HCT116 (cell line): ENCODE data around the gene WDR5. TPM values are rescaled to one million over a fixed set of nuclear protein-coding genes. Genes with fewer than 3 reads are reported as not detected.
A peak's percentile ranks its signal among the peaks of the same experiment; 100 is the strongest.

ENCODE experiments used
- ATAC-seq: fragments of 200-7000 bp; cut with Tn5 transposase; 2 replicates; pipeline ENCODE4 v1.9.1; 2020; ENCODE audit warnings: mild to moderate bottlenecking, moderate library complexity
- BruUV-seq: library from RNA; stranded (reverse); fragments of 400-500 nt; replicated peaks from 2 replicates; lab custom pipeline; 2021; lab: Mats Ljungman, UMichigan
- CTCF ChIA-PET: fragments of 300-600 bp; sonication (Branson Sonifier 250); formaldehyde crosslinking; loops from one replicate; lab custom pipeline; 2021; ENCODE audit warnings: antibody characterized with exemption; lab: Charles Lee
- POLR2A ChIA-PET: fragments of 300-600, 350-600 bp; sonication (Branson Sonifier 250); formaldehyde crosslinking; loops from one replicate; lab custom pipeline; 2021; ENCODE audit warnings: antibody characterized with exemption; lab: Charles Lee
- RAD21 ChIA-PET, 2 experiments: fragments of 300-600 bp; sonication (Branson Sonifier 250); formaldehyde crosslinking; loops; one replicate each; lab custom pipeline; 2023; ENCODE audit warnings: low total read pairs in 2 of 2; ENCODE audit not compliant: uncharacterized antibody in 2 of 2, unreplicated experiment in 2 of 2, low non-redundant PET in 1 of 2; lab: Charles Lee
- DNase-seq: peaks from one replicate; pipeline ENCODE4 v3.0.0-alpha.2; 2010; ENCODE audit warnings: low read depth, low spot score
- H2AFZ ChIP-seq: fragments of 200-600 bp; shearing (Covaris generic), sonication (generic); 2 replicates; pipeline ENCODE4 v1.6.1; 2017; ENCODE audit warnings: low read depth, mixed run types, mixed read lengths, antibody characterized with exemption, low read length; ENCODE audit not compliant: poor library complexity, severe bottlenecking
- H3K27ac ChIP-seq: 2 replicates; pipeline ENCODE4 v1.5.1; 2012; ENCODE audit warnings: low read depth, low read length
- H3K27me3 ChIP-seq: fragments of 200-600 bp; sonication (generic); 2 replicates; pipeline ENCODE4 v1.6.1; 2016; ENCODE audit warnings: mixed run types, low read length, mixed read lengths; ENCODE audit not compliant: insufficient read depth
- H3K36me3 ChIP-seq, 2 experiments: fragments of 200-500 bp in 1 of 2; fragments of 200-600 bp in 1 of 2; sonication (Bioruptor generic) in 1 of 2; sonication (generic) in 1 of 2; 2 replicates each; pipeline versions ENCODE4 v1.5.1 to v1.6.1; 2014 to 2016; ENCODE audit warnings: low read length in 2 of 2, inconsistent platforms in 1 of 2, mixed read lengths in 1 of 2, mixed run types in 1 of 2; ENCODE audit not compliant: insufficient read depth in 2 of 2, control insufficient read depth in 1 of 2
- H3K4me1 ChIP-seq, 2 experiments: fragments of 200-600 bp in 1 of 2; sonication (generic) in 1 of 2; 2 replicates each; pipeline versions ENCODE4 v1.5.1 to v1.6.1; 2012 to 2017; ENCODE audit warnings: low read length in 2 of 2, inconsistent platforms in 1 of 2, mild to moderate bottlenecking in 1 of 2, mixed read lengths in 1 of 2, mixed run types in 1 of 2, moderate library complexity in 1 of 2; ENCODE audit not compliant: insufficient read depth in 2 of 2, control insufficient read depth in 1 of 2
- H3K4me2 ChIP-seq: fragments of 200-600 bp; sonication (generic); 2 replicates; pipeline ENCODE4 v1.6.1; 2017; ENCODE audit warnings: mixed run types, low read length, mixed read lengths
- H3K4me3 ChIP-seq, 2 experiments: fragments of 200-600 bp in 1 of 2; sonication (generic) in 1 of 2; replicated peaks in 1 of 2; 2 replicates each; pipeline ENCODE4 v1.5.1; 2011 to 2016; ENCODE audit warnings: low read length in 2 of 2, control low read depth in 1 of 2, low read depth in 1 of 2, mild to moderate bottlenecking in 1 of 2, mixed read lengths in 1 of 2, mixed run types in 1 of 2
- H3K79me2 ChIP-seq: fragments of 200-600 bp; sonication (generic); 2 replicates; pipeline ENCODE4 v1.6.1; 2017; ENCODE audit warnings: mild to moderate bottlenecking, mixed run types, low read length, moderate library complexity, mixed read lengths; ENCODE audit not compliant: insufficient read depth
- H3K9ac ChIP-seq: fragments of 200-600 bp; sonication (generic); 2 replicates; pipeline ENCODE4 v1.6.1; 2016; ENCODE audit warnings: low read length, mixed read lengths
- H3K9me2 ChIP-seq: fragments of 200-600 bp; sonication (generic), shearing (Covaris generic); 2 replicates; pipeline ENCODE4 v1.6.1; 2017; ENCODE audit warnings: mixed run types, mild to moderate bottlenecking, moderate library complexity; ENCODE audit not compliant: insufficient read depth
- H3K9me3 ChIP-seq, 2 experiments: fragments of 200-500 bp in 1 of 2; fragments of 200-600 bp in 1 of 2; sonication (Bioruptor generic) in 1 of 2; sonication (generic) in 1 of 2; 2 replicates each; pipeline ENCODE4 v1.6.1; 2014 to 2017; ENCODE audit warnings: low read length in 2 of 2, mixed read lengths in 2 of 2, inconsistent platforms in 1 of 2, low read depth in 1 of 2, mild to moderate bottlenecking in 1 of 2, mixed run types in 1 of 2, moderate library complexity in 1 of 2; ENCODE audit not compliant: control insufficient read depth in 1 of 2, insufficient read depth in 1 of 2
- H4K20me1 ChIP-seq: fragments of 200-600 bp; sonication (generic), shearing (Covaris generic); 2 replicates; pipeline ENCODE4 v1.6.1; 2017; ENCODE audit warnings: mixed run types, mild to moderate bottlenecking, moderate library complexity; ENCODE audit not compliant: insufficient read depth
- ATF3 ChIP-seq: IDR thresholded peaks from 2 replicates; pipeline ENCODE4 v1.6.1; 2012
- CBX3 ChIP-seq: IDR thresholded peaks from 2 replicates; pipeline ENCODE4 v1.6.1; 2012; ENCODE audit warnings: low read depth
- CEBPB ChIP-seq: IDR thresholded peaks from 2 replicates; pipeline ENCODE4 v1.6.1; 2012; ENCODE audit warnings: low read depth
- EGR1 ChIP-seq: IDR thresholded peaks from 2 replicates; pipeline ENCODE4 v1.6.1; 2012; ENCODE audit warnings: low read depth
- FOSL1 ChIP-seq: IDR thresholded peaks from 2 replicates; pipeline ENCODE4 v1.6.1; 2012; ENCODE audit warnings: low read depth
- MAX ChIP-seq: IDR thresholded peaks from 2 replicates; pipeline ENCODE4 v1.6.1; 2012
- RAD21 ChIP-seq: IDR thresholded peaks from 2 replicates; pipeline ENCODE4 v1.6.1; 2012; ENCODE audit warnings: low read depth, mild to moderate bottlenecking
- SIN3A ChIP-seq: IDR thresholded peaks from 2 replicates; pipeline ENCODE4 v1.6.1; 2012; ENCODE audit warnings: low read depth
- SP1 ChIP-seq: IDR thresholded peaks from 2 replicates; pipeline ENCODE4 v1.6.1; 2012; ENCODE audit warnings: low read depth
- SRF ChIP-seq: IDR thresholded peaks from 2 replicates; pipeline ENCODE4 v1.6.1; 2012; ENCODE audit warnings: low read depth
- YY1 ChIP-seq: IDR thresholded peaks from 2 replicates; pipeline ENCODE4 v1.6.1; 2011; ENCODE audit warnings: low read length, low read depth, moderate library complexity, mild to moderate bottlenecking; ENCODE audit not compliant: insufficient replicate concordance; ENCODE audit errors: extremely low read depth
- ZNF274 ChIP-seq: fragments of 200-500 bp; sonication (Bioruptor generic); IDR thresholded peaks from 2 replicates; pipeline ENCODE4 v1.6.1; 2014; ENCODE audit warnings: mild to moderate bottlenecking, low read depth, low read length, inconsistent platforms
- intact Hi-C: fragments of 100-400 bp; cut with micrococcal nuclease; formaldehyde crosslinking; loops from 2 replicates; pipeline ENCODE4 v1.10.0; 2022
- total RNA-seq: library from RNA; stranded (reverse); gene quantifications from one replicate; pipeline ENCODE4 v1.2.1, GENCODE V29; 2021; ENCODE audit not compliant: unreplicated experiment
- TF ChIP-seq, protein P1 (sequence below), 3 experiments: fragments of 200-600 bp in 1 of 3; sonication (generic) in 1 of 3; IDR thresholded peaks in 2 of 3; conservative IDR thresholded peaks in 1 of 3; 2 replicates each; pipeline ENCODE4 v1.5.1; 2012 to 2017; ENCODE audit warnings: low read depth in 2 of 3, low read length in 2 of 3, antibody characterized with exemption in 1 of 3, borderline replicate concordance in 1 of 3, control low read depth in 1 of 3, mild to moderate bottlenecking in 1 of 3, mixed read lengths in 1 of 3, mixed run types in 1 of 3, moderate library complexity in 1 of 3; ENCODE audit not compliant: insufficient read depth in 1 of 3

Gene WDR5
- total RNA-seq, 1 experiment from 2014 or later: 55.8 TPM

GRCh38 chr9:134099123-134099761 is 36.6 kb upstream of the WDR5 start:
- intact Hi-C loops: loop anchor here (1.0 to 2.0 kb wide), 3 partner anchors 104 to 316 kb away; no protein-coding TSS in a partner anchor
- H3K4me2 ChIP-seq: no peak overlapping the region

More at GRCh38 chr9:134099123-134099761, 36.6 kb upstream of the WDR5 start:
- Histone ChIP-seq H3K9me3 (no peaks in the 10 kb centered on the region), H3K4me1 (no peaks in the 10 kb centered on the region), H3K9ac (no peak overlapping the region), H3K9me2 (no peaks in the 10 kb centered on the region), H3K36me3 (no peaks in the 10 kb centered on the region), H3K27me3 (peaks cover 14% of the 10 kb centered on the region), H2AFZ (no peak overlapping the region), H4K20me1 (no peaks in the 10 kb centered on the region), H3K79me2 (no peaks in the 10 kb centered on the region), H3K4me3 (no peak overlapping the region), H3K27ac (no peak overlapping the region)
- DNase-seq (peak; percentile 49), ATAC-seq (peak; percentile 94)
- ChIA-PET RAD21 (no interaction called here), POLR2A (no interaction called here), CTCF (interaction anchor here (0.7 to 1.2 kb wide), 7 partner anchors 9 to 320 kb away, joined by 3 to 6 read pairs (median 3); partner anchors contain the start of gene WDR5)
- no TSS peak for BruUV-seq
- TF ChIP-seq FOSL1 (no peak), RAD21 (peak; percentile 91), ATF3 (no peak), EGR1 (no peak), ZNF274 (no peak), CEBPB (no peak), YY1 (no peak), SP1 (0 out of 2 replicates have a peak, but pooled peaks have one; percentile 23), SRF (no peak), MAX (peak; percentile 32; the same call in 1 of the 2 replicates), SIN3A (no peak), CBX3 (no peak)
- TF ChIP-seq, protein P1, sequence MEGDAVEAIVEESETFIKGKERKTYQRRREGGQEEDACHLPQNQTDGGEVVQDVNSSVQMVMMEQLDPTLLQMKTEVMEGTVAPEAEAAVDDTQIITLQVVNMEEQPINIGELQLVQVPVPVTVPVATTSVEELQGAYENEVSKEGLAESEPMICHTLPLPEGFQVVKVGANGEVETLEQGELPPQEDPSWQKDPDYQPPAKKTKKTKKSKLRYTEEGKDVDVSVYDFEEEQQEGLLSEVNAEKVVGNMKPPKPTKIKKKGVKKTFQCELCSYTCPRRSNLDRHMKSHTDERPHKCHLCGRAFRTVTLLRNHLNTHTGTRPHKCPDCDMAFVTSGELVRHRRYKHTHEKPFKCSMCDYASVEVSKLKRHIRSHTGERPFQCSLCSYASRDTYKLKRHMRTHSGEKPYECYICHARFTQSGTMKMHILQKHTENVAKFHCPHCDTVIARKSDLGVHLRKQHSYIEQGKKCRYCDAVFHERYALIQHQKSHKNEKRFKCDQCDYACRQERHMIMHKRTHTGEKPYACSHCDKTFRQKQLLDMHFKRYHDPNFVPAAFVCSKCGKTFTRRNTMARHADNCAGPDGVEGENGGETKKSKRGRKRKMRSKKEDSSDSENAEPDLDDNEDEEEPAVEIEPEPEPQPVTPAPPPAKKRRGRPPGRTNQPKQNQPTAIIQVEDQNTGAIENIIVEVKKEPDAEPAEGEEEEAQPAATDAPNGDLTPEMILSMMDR (IDR thresholded peaks at IDR 0.05 in 2 of 3, conservative IDR thresholded peaks at IDR 0.05 in 1 of 3; ENCODE audit: borderline replicate concordance in 1 of 3, insufficient read depth in 1 of 3, low read depth in 2 of 3, low read length in 2 of 3): peak; percentile 87 to 92 (median 88); a peak in 5 of 6 replicates
